Measurements from ENCODE around the gene SHTN1.

The SHTN1 gene

GRCh38 chr10:116980041-116980440, 24.9 kb downstream of the SHTN1 start:
- DNase-seq: no peak

GRCh38 chr10:116978901-116979300, 26.1 kb downstream of the SHTN1 start:
- DNase-seq: no peak

DNA sequence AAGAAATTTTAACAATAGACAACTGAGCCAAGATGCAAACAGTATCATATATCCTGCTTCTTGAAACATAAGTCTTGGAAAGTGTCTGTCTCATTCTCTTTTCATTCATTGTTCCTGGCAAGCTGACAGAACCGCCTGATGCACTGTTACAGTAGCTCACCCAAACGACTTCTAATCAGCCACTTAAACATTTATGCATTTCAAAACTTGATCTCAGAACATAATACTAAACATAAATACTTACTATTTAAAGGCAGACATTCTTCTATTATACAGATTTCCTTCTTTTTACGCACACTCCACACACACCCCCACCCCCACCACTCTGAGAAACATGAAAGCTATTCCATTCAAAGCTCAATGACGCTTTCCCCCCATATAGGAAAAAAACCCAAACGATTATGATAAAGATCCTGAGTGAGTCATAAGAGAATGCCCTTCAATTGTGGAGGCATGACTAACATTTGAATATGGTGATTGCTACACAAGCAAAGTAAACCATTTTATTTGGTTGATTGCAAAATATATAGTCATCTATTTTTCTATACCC, 30.5 kb downstream of the SHTN1 start:
- DNase-seq: no peak

- no peak for DNase-seq
These were observed 31.0 kb downstream of the SHTN1 start for GRCh38 chr10:116973946-116974455.

GRCh38 chr10:116973371-116973905, 31.5 kb downstream of the SHTN1 start:
- DNase-seq: no peak

- DNase-seq: no peak
These were observed 32.9 kb downstream of the SHTN1 start for GRCh38 chr10:116972131-116972530.

DNA sequence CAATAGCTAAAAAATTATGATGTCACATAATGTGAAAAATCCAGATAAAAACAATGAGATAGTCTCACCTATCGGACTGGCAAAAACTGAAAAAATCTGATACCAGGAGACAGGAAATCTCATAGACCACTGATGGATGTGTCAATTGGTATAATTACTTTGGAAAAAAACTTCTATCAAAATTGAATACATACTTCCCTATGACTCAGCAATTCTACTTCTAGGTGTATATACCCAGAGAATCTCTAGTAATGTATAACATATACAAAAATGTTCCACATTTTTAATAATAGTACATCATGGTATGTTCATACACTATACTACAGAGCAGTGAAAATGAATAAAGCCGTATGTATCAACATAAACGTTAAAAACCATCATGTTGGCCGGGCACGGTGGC, 34.9 kb downstream of the SHTN1 start:
- no peak for DNase-seq

- DNase-seq: no peak
These were observed 36.7 kb downstream of the SHTN1 start for GRCh38 chr10:116968331-116968730.

- no peak for DNase-seq
These were observed 43.4 kb downstream of the SHTN1 start for GRCh38 chr10:116961406-116962251.

- DNase-seq: no peak
These were observed 44.8 kb downstream of the SHTN1 start for GRCh38 chr10:116960066-116960776.

DNA sequence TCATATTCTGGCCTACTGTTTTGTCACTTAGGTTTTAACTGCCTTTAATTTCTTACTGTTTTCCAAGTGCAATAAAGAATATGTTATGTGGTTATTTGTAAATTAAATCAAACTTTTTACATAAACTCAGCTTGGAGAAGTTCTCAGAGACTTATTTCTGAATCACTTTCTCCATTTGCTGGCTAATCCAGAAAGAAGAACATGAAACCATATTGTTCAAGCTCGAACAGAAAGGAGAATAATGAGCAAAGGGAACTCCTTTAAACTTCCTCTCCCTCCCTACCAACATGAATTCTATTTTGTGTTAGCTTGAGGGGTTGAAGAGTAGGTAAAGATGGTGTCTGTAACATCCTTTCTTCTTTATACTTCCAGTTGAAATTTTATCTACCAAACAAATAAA, 52.3 kb downstream of the SHTN1 start:
- DNase-seq: no peak

- no peak for DNase-seq
These were observed 56.5 kb downstream of the SHTN1 start for GRCh38 chr10:116948530-116948870.

DNA sequence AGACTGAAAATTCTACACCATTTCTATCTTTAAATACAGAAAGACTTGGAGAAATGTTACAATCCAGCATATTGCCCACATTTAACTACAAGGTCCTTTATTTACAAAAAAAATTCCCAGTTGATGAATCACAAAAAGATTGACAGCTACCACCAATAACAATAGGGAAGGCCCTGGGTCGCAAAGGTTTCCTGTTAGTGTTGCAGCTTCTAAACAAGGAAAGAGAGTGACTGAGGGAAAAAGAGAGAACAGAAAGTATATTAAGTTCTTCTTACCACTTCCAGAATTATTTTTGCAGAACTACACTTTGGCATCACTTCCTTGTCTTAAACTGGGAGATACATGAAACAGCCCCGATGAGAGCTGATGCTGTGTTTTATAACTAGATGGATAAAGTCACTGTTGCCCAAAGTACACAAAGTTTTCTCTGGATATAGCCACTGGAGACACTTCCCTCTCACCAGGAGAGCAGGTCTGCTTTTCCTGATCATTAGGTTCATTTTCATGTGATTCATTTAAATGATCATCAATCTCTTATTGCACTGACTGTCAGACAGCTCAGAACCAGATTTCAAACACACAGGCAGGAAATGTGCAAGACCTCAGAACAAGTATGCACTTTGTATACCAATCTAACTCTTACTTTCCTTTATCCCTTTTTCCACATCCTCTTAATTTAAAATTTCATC, 57.0 kb downstream of the SHTN1 start:
- DNase-seq: no peak

DNA sequence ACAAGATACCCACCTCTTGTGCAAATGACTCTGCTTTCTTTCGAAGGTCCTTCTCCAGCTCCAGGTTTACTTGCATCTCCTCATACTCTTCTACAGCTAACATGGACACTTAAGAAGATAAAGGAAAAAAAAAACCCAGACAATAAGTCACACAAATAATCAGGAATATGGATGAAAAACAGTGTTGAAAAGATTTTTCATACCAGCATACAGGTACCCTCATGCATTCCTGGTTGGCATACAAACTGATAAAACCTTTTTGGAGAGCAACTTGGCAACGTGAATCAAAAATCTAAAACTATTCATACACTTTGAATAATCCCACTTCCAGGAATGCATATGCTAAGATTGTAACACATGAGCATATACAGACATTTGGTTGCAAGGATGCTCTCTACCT, 60.1 kb downstream of the SHTN1 start:
- DNase-seq: no peak

GRCh38 chr10:116931806-116932205, 73.2 kb downstream of the SHTN1 start:
- DNase-seq: no peak

DNA sequence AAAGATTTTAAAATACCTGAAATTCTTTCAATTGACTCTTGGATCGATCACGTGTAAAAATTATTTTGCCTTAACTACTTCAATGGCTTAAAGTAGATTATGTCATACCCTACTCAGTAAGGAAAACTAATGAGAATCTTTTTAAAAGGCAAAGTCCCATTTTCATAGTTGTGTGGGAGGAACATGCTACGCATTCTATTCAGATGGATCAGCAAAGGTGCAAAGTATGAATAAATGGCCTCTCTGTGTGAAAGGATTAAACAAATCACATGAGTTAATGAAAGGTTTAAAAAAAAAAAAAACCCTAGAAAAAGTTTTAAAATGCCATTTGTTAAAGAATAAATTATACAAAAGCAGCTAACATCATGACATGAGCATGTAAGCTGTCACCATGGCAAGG, 78.6 kb downstream of the SHTN1 start:
- DNase-seq: no peak

- DNase-seq: no peak
These were observed 79.9 kb downstream of the SHTN1 start for GRCh38 chr10:116925056-116925455.

- DNase-seq: no peak
These were observed 85.3 kb downstream of the SHTN1 start for GRCh38 chr10:116919706-116920105.

GRCh38 chr10:116919164-116919563, 85.8 kb downstream of the SHTN1 start:
- DNase-seq: no peak

- no peak for DNase-seq
These were observed 86.4 kb downstream of the SHTN1 start for GRCh38 chr10:116918583-116918982.

DNA sequence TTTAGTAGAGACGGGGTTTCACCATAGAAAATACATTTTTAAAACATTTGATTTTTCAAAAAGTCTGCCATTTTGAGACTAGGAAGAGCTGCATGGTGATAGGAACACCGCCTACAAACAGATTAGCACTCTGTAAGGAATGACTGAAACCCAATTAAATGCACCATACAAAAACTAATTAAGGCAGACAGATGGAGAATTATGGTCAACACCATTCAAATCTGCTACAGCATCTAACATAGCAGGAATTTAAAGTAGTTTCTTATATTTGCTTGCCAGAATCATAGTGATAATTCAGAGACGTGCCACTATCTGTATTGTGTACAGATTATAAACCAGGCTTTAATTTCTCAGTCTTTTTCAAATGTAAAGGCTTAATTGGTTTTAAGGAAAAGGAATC, 87.5 kb downstream of the SHTN1 start:
- no peak for DNase-seq

- DNase-seq: no peak
These were observed 89.6 kb downstream of the SHTN1 start for GRCh38 chr10:116915340-116915739.

DNA sequence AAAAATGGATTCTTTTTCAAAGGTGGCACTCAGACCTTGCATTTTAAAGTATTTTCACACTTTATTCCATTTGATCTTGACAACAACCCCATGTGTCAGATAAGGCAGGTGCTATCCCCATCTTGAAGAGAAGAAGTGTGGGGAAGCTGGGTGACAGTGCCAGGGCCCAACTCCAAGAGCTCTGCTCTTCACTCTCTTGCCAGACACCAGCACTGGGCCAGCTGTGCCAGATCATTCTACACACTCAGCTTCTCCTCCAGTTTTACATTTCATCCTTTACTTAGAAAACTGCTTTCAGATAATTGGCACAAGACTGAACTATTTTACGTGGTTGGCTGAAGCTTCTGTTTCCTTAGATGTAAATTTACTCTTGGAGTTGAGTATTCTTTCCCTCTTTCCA, 91.3 kb downstream of the SHTN1 start:
- no peak for DNase-seq

Measured in activated CD4-positive, alpha-beta T cell treated with anti-CD3 and anti-CD28 coated beads for 4 hours (primary cell).